HT-29 (cell line): Measurements from ENCODE around the gene FBLN5. TPM values are rescaled to one million over a fixed set of nuclear protein-coding genes. Genes with fewer than 3 reads are reported as not detected.

ENCODE experiments used
- DNase-seq: peaks from one replicate; pipeline ENCODE4 v3.0.0-alpha.2; 2015; ENCODE audit warnings: low spot score
- total RNA-seq: library from RNA; depleted of rRNA; stranded (reverse); fragments of >200 nt; shearing (Covaris generic); gene quantifications from 2 replicates; pipeline ENCODE4 v1.2.3, GENCODE V29; 2014

Gene FBLN5
- total RNA-seq, 1 experiment from 2014 or later: not detected

GRCh38 chr14:91945751-91946621 lies 1.5 kb downstream of the FBLN5 start:
- DNase-seq: no peak

- DNase-seq: no peak
Observed at GRCh38 chr14:91942946-91943345, 4.5 kb downstream of the FBLN5 start.

- DNase-seq: no peak
Observed at GRCh38 chr14:91942128-91942527, 5.4 kb downstream of the FBLN5 start.

GRCh38 chr14:91940209-91940608 lies 7.3 kb downstream of the FBLN5 start:
- no peak for DNase-seq

- no peak for DNase-seq
Observed at GRCh38 chr14:91935586-91935985, 11.9 kb downstream of the FBLN5 start.

GRCh38 chr14:91934554-91935285 lies 12.8 kb downstream of the FBLN5 start:
- no peak for DNase-seq

GRCh38 chr14:91931478-91932088 lies 15.9 kb downstream of the FBLN5 start:
- no peak for DNase-seq

GRCh38 chr14:91929700-91930099 lies 17.8 kb downstream of the FBLN5 start:
- DNase-seq: no peak

GRCh38 chr14:91927800-91928199 lies 19.7 kb downstream of the FBLN5 start:
- no peak for DNase-seq

GRCh38 chr14:91927191-91927590 lies 20.3 kb downstream of the FBLN5 start:
- no peak for DNase-seq

GRCh38 chr14:91926131-91926890 lies 21.2 kb downstream of the FBLN5 start:
- DNase-seq: no peak

- no peak for DNase-seq
Observed at GRCh38 chr14:91925727-91926121, 21.8 kb downstream of the FBLN5 start.

- DNase-seq: no peak
Observed at GRCh38 chr14:91925001-91925726, 22.3 kb downstream of the FBLN5 start.

- no peak for DNase-seq
Observed at GRCh38 chr14:91920526-91920925, 27.0 kb downstream of the FBLN5 start.

- DNase-seq: no peak
Observed at GRCh38 chr14:91919814-91920213, 27.7 kb downstream of the FBLN5 start.

GRCh38 chr14:91918186-91918883 lies 29.2 kb downstream of the FBLN5 start:
- no peak for DNase-seq

- no peak for DNase-seq
Observed at GRCh38 chr14:91912035-91912434, 35.5 kb downstream of the FBLN5 start.

- peak; percentile 37 for DNase-seq
Observed at GRCh38 chr14:91911474-91912032, 35.9 kb downstream of the FBLN5 start.

- DNase-seq: no peak
Observed at GRCh38 chr14:91910196-91910595, 37.3 kb downstream of the FBLN5 start.

GRCh38 chr14:91906374-91906773 lies 41.1 kb downstream of the FBLN5 start:
- DNase-seq: no peak
